Bronchial epithelial cell (primary cell): ENCODE measurements around the gene HDAC4. TPM values are rescaled to one million over a fixed set of nuclear protein-coding genes. Genes with fewer than 3 reads are reported as not detected.

Source experiments
- DNase-seq: peaks from one replicate; pipeline ENCODE4 v3.0.0-alpha.2; 2010; ENCODE audit warnings: low read depth
- FAIRE-seq: peaks from 2 replicates; lab custom pipeline; 2011; peaks lifted over from hg19 to GRCh38; lab: Jason Lieb, UNC
- H3K27me3 ChIP-seq: 2 replicates; pipeline ENCODE4 v1.5.1; 2011; ENCODE audit warnings: low read length; ENCODE audit not compliant: control insufficient read depth, insufficient read depth
- H3K36me3 ChIP-seq: 2 replicates; pipeline ENCODE4 v1.5.1; 2011; ENCODE audit warnings: low read length; ENCODE audit not compliant: control insufficient read depth, insufficient read depth
- H3K4me3 ChIP-seq: 2 replicates; pipeline ENCODE4 v1.5.1; 2011; ENCODE audit warnings: mild to moderate bottlenecking, low read depth, low read length, control low read depth
- total RNA-seq: library from RNA; depleted of rRNA; stranded (reverse); fragments of >200 nt; gene quantifications from 2 replicates; pipeline ENCODE4 v1.2.1, GENCODE V29; 2014
- TF ChIP-seq, protein P1 (sequence below): IDR thresholded peaks from 2 replicates; pipeline ENCODE4 v1.5.1; 2011; ENCODE audit warnings: mild to moderate bottlenecking, moderate library complexity, low read length, control low read depth, inconsistent platforms; ENCODE audit not compliant: insufficient read depth, severe bottlenecking

HDAC4 gene
- total RNA-seq, 1 donor from 2014 or later, result 5.3 TPM

GRCh38 chr2:239195318-239195871, 205.4 kb downstream of the HDAC4 start:
- no peak for DNase-seq
- Histone ChIP-seq H3K27me3 (no peaks in the 10 kb centered on the region), H3K36me3 (no peaks in the 10 kb centered on the region), H3K4me3 (no peak overlapping the region)
- no peak for FAIRE-seq
- TF ChIP-seq, protein P1, sequence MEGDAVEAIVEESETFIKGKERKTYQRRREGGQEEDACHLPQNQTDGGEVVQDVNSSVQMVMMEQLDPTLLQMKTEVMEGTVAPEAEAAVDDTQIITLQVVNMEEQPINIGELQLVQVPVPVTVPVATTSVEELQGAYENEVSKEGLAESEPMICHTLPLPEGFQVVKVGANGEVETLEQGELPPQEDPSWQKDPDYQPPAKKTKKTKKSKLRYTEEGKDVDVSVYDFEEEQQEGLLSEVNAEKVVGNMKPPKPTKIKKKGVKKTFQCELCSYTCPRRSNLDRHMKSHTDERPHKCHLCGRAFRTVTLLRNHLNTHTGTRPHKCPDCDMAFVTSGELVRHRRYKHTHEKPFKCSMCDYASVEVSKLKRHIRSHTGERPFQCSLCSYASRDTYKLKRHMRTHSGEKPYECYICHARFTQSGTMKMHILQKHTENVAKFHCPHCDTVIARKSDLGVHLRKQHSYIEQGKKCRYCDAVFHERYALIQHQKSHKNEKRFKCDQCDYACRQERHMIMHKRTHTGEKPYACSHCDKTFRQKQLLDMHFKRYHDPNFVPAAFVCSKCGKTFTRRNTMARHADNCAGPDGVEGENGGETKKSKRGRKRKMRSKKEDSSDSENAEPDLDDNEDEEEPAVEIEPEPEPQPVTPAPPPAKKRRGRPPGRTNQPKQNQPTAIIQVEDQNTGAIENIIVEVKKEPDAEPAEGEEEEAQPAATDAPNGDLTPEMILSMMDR, result no peak

GRCh38 chr2:239194731-239195317, 206.0 kb downstream of the HDAC4 start:
- DNase-seq, result no peak
- FAIRE-seq, result no peak
- Histone ChIP-seq H3K4me3 (no peak overlapping the region), H3K36me3 (no peaks in the 10 kb centered on the region), H3K27me3 (no peaks in the 10 kb centered on the region)
- TF ChIP-seq, protein P1, result no peak

- TF ChIP-seq, protein P1, result no peak
- Histone ChIP-seq H3K36me3 (no peaks in the 10 kb centered on the region), H3K27me3 (no peaks in the 10 kb centered on the region), H3K4me3 (no peak overlapping the region)
- FAIRE-seq (no peak), DNase-seq (no peak)
Observed at GRCh38 chr2:239193925-239194677, 206.7 kb downstream of the HDAC4 start.

DNA sequence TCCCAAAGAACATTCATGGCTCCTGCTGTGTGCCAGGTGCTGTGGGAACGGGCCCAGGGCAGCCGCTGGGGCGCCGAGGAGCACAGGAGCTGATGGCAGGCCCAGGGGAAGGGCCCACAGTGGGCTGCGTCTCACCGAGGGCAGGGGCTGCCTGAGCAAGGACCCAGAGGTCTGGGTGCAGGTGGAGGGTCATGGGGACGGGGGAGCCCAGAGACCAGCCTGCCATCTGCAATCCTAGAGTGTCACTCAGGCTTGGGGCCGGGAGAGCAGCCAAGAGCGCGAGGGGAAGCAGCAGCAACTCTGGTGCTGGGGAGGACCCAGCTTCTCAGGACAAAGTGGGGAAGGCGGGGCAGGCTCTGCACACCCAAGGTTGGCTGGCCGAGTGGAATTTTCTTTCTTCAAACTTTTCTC, 207.4 kb downstream of the HDAC4 start:
- DNase-seq, result no peak
- Histone ChIP-seq H3K36me3 (peaks cover 2% of the 10 kb centered on the region), H3K4me3 (no peak overlapping the region), H3K27me3 (no peaks in the 10 kb centered on the region)
- FAIRE-seq, result no peak
- TF ChIP-seq, protein P1, result no peak

DNA sequence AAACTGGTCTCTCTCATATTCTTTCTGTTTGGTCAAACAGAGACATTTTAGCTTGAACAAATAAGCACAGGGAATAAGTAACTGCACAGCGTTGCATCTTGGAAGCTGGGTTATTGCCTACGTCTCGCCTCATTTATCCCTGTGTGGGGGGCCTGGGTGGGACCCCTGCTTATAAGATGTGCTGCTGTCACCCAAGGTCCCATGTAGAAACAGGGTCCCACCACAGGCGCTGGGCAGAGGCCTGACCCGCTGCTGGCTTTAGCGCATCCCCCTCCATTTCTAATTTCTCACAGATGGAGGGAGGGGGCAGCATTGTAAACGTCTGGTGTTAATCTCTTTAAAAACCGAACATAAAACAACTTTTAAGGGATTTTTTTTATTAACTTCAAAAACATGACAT, 207.8 kb downstream of the HDAC4 start:
- Histone ChIP-seq H3K4me3 (no peak overlapping the region), H3K36me3 (peaks cover 2% of the 10 kb centered on the region), H3K27me3 (no peaks in the 10 kb centered on the region)
- no peak for DNase-seq
- FAIRE-seq, result no peak
- TF ChIP-seq, protein P1, result no peak
